Ishikawa (cell line): ENCODE results near the gene ARHGEF28.

ENCODE experiments used
- CEBPB ChIP-seq: IDR thresholded peaks from 2 replicates; pipeline ENCODE4 v1.6.1; 2012
- CREB1 ChIP-seq: IDR thresholded peaks from 2 replicates; pipeline ENCODE4 v1.6.1; 2012; ENCODE audit warnings: low read depth
- EGR1 ChIP-seq: IDR thresholded peaks from 2 replicates; pipeline ENCODE4 v1.6.1; 2012
- EP300 ChIP-seq: IDR thresholded peaks from 2 replicates; pipeline ENCODE4 v1.6.1; 2012; ENCODE audit warnings: borderline replicate concordance
- FOXM1 ChIP-seq: IDR thresholded peaks from 2 replicates; pipeline ENCODE4 v1.6.1; 2012; ENCODE audit warnings: low read depth, borderline replicate concordance
- NFIC ChIP-seq: IDR thresholded peaks from 2 replicates; pipeline ENCODE4 v1.6.1; 2012
- RAD21 ChIP-seq: IDR thresholded peaks from 2 replicates; pipeline ENCODE4 v1.6.1; 2012; ENCODE audit warnings: low read depth
- TAF1 ChIP-seq: IDR thresholded peaks from 2 replicates; pipeline ENCODE4 v1.6.1; 2012; ENCODE audit warnings: low read depth, mild to moderate bottlenecking
- TCF12 ChIP-seq: IDR thresholded peaks from 2 replicates; pipeline ENCODE4 v1.6.1; 2012; ENCODE audit warnings: low read depth
- TEAD4 ChIP-seq: IDR thresholded peaks from 2 replicates; pipeline ENCODE4 v1.6.1; 2012
- YY1 ChIP-seq: IDR thresholded peaks from 2 replicates; pipeline ENCODE4 v1.6.1; 2012; ENCODE audit warnings: low read depth
- ZBTB7A ChIP-seq: IDR thresholded peaks from 2 replicates; pipeline ENCODE4 v1.6.1; 2012; ENCODE audit warnings: low read depth
- TF ChIP-seq, protein P1 (sequence below): IDR thresholded peaks from 2 replicates; pipeline ENCODE4 v1.6.1; 2012; ENCODE audit warnings: low read depth, mild to moderate bottlenecking
- TF ChIP-seq, protein P2 (sequence below): IDR thresholded peaks from 2 replicates; pipeline ENCODE4 v1.6.1; 2012
- TF ChIP-seq, protein P3 (sequence below): IDR thresholded peaks from 2 replicates; pipeline ENCODE4 v1.6.1; 2012

Gene ARHGEF28

DNA sequence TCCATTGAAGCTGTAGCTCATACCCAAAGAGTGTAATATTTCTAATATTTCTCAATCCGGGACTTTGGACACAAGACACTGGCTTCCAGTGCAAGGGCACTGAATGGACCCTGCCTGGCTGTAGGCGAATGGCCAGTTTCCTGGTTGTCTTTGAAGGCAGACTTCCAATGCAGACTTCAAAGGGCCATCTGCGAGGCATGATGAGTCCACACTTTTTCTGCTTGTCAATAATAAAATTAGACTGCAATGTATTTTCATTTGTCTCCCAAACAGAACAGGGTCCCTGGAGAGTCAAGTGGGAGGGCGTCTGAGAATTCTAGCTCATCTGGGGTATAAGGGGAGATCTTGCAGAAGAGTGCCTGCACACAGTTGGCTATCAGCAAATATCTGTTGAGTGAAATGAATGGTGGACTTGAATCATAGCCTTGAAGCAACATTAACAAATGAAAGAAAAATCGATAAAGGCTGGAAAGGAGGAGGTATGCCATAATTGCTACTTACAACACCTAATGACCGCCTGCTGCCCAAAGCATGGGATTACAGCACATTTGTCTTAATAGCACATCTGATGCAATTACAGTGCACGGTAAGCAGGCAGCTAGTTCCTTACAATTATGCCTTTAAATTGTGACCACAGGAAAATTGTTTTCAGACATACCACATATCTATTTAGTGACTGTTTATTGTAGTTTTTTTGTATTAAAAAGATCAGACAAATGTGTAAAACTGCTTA is 137.5 kb downstream of the ARHGEF28 start:
- no peak for TF ChIP-seq NFIC
- TF ChIP-seq ZBTB7A = no peak
- no peak for TF ChIP-seq TAF1
- no peak for TF ChIP-seq TCF12
- TF ChIP-seq FOXM1 = no peak
- TF ChIP-seq EGR1 = no peak
- TF ChIP-seq CEBPB = no peak
- TF ChIP-seq, protein P1, sequence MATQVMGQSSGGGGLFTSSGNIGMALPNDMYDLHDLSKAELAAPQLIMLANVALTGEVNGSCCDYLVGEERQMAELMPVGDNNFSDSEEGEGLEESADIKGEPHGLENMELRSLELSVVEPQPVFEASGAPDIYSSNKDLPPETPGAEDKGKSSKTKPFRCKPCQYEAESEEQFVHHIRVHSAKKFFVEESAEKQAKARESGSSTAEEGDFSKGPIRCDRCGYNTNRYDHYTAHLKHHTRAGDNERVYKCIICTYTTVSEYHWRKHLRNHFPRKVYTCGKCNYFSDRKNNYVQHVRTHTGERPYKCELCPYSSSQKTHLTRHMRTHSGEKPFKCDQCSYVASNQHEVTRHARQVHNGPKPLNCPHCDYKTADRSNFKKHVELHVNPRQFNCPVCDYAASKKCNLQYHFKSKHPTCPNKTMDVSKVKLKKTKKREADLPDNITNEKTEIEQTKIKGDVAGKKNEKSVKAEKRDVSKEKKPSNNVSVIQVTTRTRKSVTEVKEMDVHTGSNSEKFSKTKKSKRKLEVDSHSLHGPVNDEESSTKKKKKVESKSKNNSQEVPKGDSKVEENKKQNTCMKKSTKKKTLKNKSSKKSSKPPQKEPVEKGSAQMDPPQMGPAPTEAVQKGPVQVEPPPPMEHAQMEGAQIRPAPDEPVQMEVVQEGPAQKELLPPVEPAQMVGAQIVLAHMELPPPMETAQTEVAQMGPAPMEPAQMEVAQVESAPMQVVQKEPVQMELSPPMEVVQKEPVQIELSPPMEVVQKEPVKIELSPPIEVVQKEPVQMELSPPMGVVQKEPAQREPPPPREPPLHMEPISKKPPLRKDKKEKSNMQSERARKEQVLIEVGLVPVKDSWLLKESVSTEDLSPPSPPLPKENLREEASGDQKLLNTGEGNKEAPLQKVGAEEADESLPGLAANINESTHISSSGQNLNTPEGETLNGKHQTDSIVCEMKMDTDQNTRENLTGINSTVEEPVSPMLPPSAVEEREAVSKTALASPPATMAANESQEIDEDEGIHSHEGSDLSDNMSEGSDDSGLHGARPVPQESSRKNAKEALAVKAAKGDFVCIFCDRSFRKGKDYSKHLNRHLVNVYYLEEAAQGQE = no peak
- TF ChIP-seq EP300 = no peak
- TF ChIP-seq, protein P2, sequence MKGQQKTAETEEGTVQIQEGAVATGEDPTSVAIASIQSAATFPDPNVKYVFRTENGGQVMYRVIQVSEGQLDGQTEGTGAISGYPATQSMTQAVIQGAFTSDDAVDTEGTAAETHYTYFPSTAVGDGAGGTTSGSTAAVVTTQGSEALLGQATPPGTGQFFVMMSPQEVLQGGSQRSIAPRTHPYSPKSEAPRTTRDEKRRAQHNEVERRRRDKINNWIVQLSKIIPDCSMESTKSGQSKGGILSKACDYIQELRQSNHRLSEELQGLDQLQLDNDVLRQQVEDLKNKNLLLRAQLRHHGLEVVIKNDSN = no peak
- no peak for TF ChIP-seq YY1
- no peak for TF ChIP-seq CREB1
- TF ChIP-seq TEAD4 = no peak
- TF ChIP-seq, protein P3, sequence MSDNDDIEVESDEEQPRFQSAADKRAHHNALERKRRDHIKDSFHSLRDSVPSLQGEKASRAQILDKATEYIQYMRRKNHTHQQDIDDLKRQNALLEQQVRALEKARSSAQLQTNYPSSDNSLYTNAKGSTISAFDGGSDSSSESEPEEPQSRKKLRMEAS = no peak
- TF ChIP-seq RAD21 = no peak

DNA sequence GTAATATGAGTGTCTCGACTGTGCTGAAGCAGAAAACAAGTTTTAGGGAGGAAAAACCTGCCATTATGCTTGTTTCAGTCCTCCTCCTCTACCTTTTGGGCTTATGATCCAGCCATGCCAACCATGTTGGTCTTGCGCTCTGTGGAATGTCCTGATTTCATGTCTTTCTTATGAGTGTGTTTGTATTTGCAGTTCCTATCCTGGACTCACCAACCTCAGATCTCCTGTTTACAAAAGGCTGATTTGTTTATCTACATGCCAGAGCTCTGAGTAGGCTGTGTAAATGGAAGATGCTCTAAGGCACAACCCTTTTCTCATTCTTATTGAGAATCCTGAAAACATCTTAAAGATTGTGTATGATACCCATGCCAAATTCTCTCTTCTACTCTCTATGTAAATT is 138.6 kb downstream of the ARHGEF28 start:
- no peak for TF ChIP-seq EGR1
- TF ChIP-seq CREB1 = no peak
- TF ChIP-seq NFIC = no peak
- TF ChIP-seq RAD21 = no peak
- TF ChIP-seq FOXM1 = no peak
- TF ChIP-seq ZBTB7A = no peak
- TF ChIP-seq, protein P3 = no peak
- TF ChIP-seq, protein P1 = no peak
- no peak for TF ChIP-seq TAF1
- no peak for TF ChIP-seq YY1
- no peak for TF ChIP-seq CEBPB
- no peak for TF ChIP-seq TCF12
- TF ChIP-seq, protein P2 = no peak
- TF ChIP-seq TEAD4 = no peak
- TF ChIP-seq EP300 = no peak

DNA sequence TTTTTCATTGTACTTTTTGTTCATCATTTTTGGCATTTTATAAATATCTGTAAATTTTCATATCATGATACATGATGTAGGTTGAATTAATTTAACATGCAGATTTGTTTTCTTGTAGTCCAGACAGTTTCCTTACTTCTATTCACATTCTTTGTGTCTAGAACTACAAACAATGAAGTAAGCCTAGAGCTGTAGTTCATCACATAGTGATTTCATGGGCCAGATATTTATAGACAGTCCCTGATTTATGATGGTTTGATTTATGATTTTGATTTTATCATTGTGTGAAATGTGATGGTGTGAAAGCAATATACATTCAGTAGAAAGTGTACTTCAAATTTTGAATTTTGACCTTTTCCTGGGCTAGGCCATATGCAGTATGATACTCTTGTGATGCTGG is 139.0 kb downstream of the ARHGEF28 start:
- no peak for TF ChIP-seq ZBTB7A
- TF ChIP-seq TEAD4 = no peak
- no peak for TF ChIP-seq CEBPB
- no peak for TF ChIP-seq EP300
- TF ChIP-seq, protein P3 = no peak
- TF ChIP-seq, protein P2 = no peak
- TF ChIP-seq, protein P1 = no peak
- TF ChIP-seq TCF12 = no peak
- TF ChIP-seq TAF1 = no peak
- TF ChIP-seq RAD21 = no peak
- TF ChIP-seq CREB1 = no peak
- TF ChIP-seq FOXM1 = no peak
- no peak for TF ChIP-seq EGR1
- TF ChIP-seq YY1 = no peak
- no peak for TF ChIP-seq NFIC
